OCI-LY1 (cell line): ENCODE measurements around the gene UBR3.

Source experiments
- H2AFZ ChIP-seq: fragments of 200-600 bp; sonication (generic), shearing (Covaris generic); 2 replicates; pipeline ENCODE4 v1.6.0; 2014; ENCODE audit warnings: antibody characterized with exemption, mild to moderate bottlenecking, low read length
- H3F3A ChIP-seq: fragments of 200-600 bp; sonication (generic), shearing (Covaris generic); 2 replicates; pipeline ENCODE4 v1.6.0; 2014; ENCODE audit warnings: mild to moderate bottlenecking, antibody characterized with exemption, low read length, moderate library complexity; ENCODE audit not compliant: insufficient read depth
- H3K27ac ChIP-seq: fragments of 200-600 bp; sonication (generic); 2 replicates; pipeline ENCODE4 v1.5.1; 2014; ENCODE audit warnings: low read length, mixed run types, mild to moderate bottlenecking, low read depth; ENCODE audit not compliant: poor library complexity, severe bottlenecking
- H3K27me3 ChIP-seq: fragments of 200-600 bp; sonication (generic); 2 replicates; pipeline ENCODE4 v1.6.0; 2014; ENCODE audit warnings: antibody characterized with exemption, mild to moderate bottlenecking, low read length, moderate library complexity; ENCODE audit not compliant: insufficient read depth
- H3K36me3 ChIP-seq: fragments of 200-600 bp; sonication (generic); 2 replicates; pipeline ENCODE4 v1.6.1; 2014; ENCODE audit warnings: mild to moderate bottlenecking, antibody characterized with exemption, low read length, moderate library complexity, mixed read lengths; ENCODE audit not compliant: insufficient read depth
- H3K4me1 ChIP-seq: fragments of 200-600 bp; sonication (generic); 2 replicates; pipeline ENCODE4 v1.5.1; 2014; ENCODE audit warnings: mild to moderate bottlenecking, low read length, moderate library complexity; ENCODE audit not compliant: insufficient read depth, severe bottlenecking
- H3K4me2 ChIP-seq: fragments of 200-600 bp; sonication (generic), shearing (Covaris generic); 2 replicates; pipeline ENCODE4 v1.6.1; 2014; ENCODE audit warnings: low read length
- H3K4me3 ChIP-seq: fragments of 200-600 bp; sonication (generic); 2 replicates; pipeline ENCODE4 v1.5.1; 2014; ENCODE audit warnings: low read length, low read depth, mild to moderate bottlenecking, mixed read lengths; ENCODE audit not compliant: poor library complexity, severe bottlenecking
- H3K79me2 ChIP-seq: fragments of 200-600 bp; shearing (Covaris generic); 2 replicates; pipeline ENCODE4 v1.6.1; 2016; ENCODE audit warnings: mixed run types, low read length, mixed read lengths; ENCODE audit not compliant: insufficient read depth
- H3K9ac ChIP-seq: fragments of 200-600 bp; sonication (generic), shearing (Covaris generic); 2 replicates; pipeline ENCODE4 v1.6.1; 2014; ENCODE audit warnings: mild to moderate bottlenecking, low read length, mixed read lengths
- H3K9me2 ChIP-seq: fragments of 200-600 bp; sonication (generic), shearing (Covaris generic); 2 replicates; pipeline ENCODE4 v1.6.1; 2014; ENCODE audit warnings: low read depth, mild to moderate bottlenecking, low read length, mixed read lengths
- H3K9me3 ChIP-seq: fragments of 200-600 bp; shearing (Covaris generic); 2 replicates; pipeline ENCODE4 v1.6.1; 2014; ENCODE audit warnings: low read length, mixed read lengths
- H4K20me1 ChIP-seq: fragments of 200-600 bp; sonication (generic), shearing (Covaris generic); 2 replicates; pipeline ENCODE4 v1.6.0; 2016; ENCODE audit warnings: mild to moderate bottlenecking, low read length; ENCODE audit not compliant: insufficient read depth
- EZH2 ChIP-seq: fragments of 200-600 bp; sonication (generic), shearing (Covaris generic); IDR thresholded peaks from 2 replicates; pipeline ENCODE4 v1.8.0; 2017; ENCODE audit warnings: borderline replicate concordance, mixed run types, mild to moderate bottlenecking, antibody characterized with exemption, low read length, moderate library complexity, mixed read lengths
- TF ChIP-seq, protein P1 (sequence below): fragments of 200-600 bp; sonication (generic), shearing (Covaris generic); IDR thresholded peaks from 2 replicates; pipeline ENCODE4 v1.5.1; 2017; ENCODE audit warnings: mild to moderate bottlenecking, antibody characterized with exemption, low read length, moderate library complexity, mixed read lengths

The UBR3 gene

DNA sequence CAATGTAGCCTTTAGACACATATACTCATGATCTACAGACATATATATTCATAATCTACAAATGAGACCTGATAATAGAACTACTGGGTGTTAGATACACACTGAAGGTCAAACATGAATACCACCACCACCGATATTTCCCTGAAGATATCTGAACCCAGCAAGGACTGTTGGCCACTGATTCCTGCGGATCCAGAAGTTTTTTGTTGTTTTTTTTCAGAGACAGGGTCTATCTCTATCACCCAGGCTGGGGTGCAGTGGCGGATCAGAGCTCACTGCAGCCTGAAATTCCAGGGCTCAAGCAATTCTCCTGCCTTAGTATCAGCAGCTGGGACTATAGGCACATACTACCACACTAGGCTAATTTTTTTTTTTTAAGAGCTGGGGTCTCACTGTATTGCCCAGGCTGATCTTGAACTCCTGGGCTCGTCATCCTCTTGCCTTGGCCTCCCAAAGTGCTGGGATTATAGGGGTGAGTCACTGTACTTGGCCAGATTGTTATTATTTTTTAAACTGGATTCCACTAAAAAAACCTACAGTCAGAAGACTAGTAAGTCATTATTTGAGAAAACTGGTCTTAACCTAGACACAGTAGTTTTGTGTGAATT is 4.4 kb upstream of the UBR3 start:
- Histone ChIP-seq H3K4me1 (peaks cover 38% of the 10 kb centered on the region), H3K27ac (no peak overlapping the region), H3K9ac (peak overlapping the region; percentile 11; the same call in 1 of the 2 replicates), H2AFZ (no peak overlapping the region), H3K9me3 (no peaks in the 10 kb centered on the region), H3K79me2 (peaks cover 31% of the 10 kb centered on the region), H3K27me3 (no peaks in the 10 kb centered on the region), H4K20me1 (no peaks in the 10 kb centered on the region), H3K36me3 (peaks cover 40% of the 10 kb centered on the region), H3K9me2 (no peaks in the 10 kb centered on the region), H3F3A (0 out of 2 replicates have a peak, but pooled peaks cover 2% of the 10 kb centered on the region), H3K4me2 (peak overlapping the region; percentile 97), H3K4me3 (peak overlapping the region; percentile 80)
- TF ChIP-seq EZH2, result no peak
- TF ChIP-seq, protein P1, sequence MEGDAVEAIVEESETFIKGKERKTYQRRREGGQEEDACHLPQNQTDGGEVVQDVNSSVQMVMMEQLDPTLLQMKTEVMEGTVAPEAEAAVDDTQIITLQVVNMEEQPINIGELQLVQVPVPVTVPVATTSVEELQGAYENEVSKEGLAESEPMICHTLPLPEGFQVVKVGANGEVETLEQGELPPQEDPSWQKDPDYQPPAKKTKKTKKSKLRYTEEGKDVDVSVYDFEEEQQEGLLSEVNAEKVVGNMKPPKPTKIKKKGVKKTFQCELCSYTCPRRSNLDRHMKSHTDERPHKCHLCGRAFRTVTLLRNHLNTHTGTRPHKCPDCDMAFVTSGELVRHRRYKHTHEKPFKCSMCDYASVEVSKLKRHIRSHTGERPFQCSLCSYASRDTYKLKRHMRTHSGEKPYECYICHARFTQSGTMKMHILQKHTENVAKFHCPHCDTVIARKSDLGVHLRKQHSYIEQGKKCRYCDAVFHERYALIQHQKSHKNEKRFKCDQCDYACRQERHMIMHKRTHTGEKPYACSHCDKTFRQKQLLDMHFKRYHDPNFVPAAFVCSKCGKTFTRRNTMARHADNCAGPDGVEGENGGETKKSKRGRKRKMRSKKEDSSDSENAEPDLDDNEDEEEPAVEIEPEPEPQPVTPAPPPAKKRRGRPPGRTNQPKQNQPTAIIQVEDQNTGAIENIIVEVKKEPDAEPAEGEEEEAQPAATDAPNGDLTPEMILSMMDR, result no peak

DNA sequence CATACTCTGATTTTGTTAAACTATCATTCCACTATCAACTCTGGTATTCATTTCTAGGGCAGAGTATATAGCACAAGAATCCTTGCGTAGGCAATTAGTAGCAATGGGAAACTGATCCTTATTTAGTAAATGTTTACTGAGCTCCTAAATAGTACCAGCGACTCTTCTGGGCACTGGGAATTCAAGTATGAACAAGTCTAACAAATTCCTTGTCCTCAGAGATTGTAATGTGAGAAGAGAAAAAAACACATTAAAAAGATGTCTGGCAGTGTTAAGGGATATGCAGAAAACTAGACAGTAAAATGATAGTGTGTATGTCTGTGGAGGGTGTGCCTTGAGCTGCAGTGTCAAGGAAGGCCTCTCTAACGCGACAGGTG is 3.3 kb upstream of the UBR3 start:
- Histone ChIP-seq H3K9me2 (no peaks in the 10 kb centered on the region), H3K27me3 (no peaks in the 10 kb centered on the region), H3F3A (0 out of 2 replicates have a peak, but pooled peaks cover 2% of the 10 kb centered on the region), H3K79me2 (peaks cover 39% of the 10 kb centered on the region), H3K9ac (peak overlapping the region; percentile 81), H3K27ac (no peak overlapping the region), H3K4me1 (peaks cover 44% of the 10 kb centered on the region), H2AFZ (no peak overlapping the region), H3K4me3 (peak overlapping the region; percentile 80), H3K9me3 (no peaks in the 10 kb centered on the region), H3K36me3 (peaks cover 29% of the 10 kb centered on the region), H4K20me1 (no peaks in the 10 kb centered on the region), H3K4me2 (peak overlapping the region; percentile 97)
- no peak for TF ChIP-seq EZH2
- TF ChIP-seq, protein P1, result no peak

DNA sequence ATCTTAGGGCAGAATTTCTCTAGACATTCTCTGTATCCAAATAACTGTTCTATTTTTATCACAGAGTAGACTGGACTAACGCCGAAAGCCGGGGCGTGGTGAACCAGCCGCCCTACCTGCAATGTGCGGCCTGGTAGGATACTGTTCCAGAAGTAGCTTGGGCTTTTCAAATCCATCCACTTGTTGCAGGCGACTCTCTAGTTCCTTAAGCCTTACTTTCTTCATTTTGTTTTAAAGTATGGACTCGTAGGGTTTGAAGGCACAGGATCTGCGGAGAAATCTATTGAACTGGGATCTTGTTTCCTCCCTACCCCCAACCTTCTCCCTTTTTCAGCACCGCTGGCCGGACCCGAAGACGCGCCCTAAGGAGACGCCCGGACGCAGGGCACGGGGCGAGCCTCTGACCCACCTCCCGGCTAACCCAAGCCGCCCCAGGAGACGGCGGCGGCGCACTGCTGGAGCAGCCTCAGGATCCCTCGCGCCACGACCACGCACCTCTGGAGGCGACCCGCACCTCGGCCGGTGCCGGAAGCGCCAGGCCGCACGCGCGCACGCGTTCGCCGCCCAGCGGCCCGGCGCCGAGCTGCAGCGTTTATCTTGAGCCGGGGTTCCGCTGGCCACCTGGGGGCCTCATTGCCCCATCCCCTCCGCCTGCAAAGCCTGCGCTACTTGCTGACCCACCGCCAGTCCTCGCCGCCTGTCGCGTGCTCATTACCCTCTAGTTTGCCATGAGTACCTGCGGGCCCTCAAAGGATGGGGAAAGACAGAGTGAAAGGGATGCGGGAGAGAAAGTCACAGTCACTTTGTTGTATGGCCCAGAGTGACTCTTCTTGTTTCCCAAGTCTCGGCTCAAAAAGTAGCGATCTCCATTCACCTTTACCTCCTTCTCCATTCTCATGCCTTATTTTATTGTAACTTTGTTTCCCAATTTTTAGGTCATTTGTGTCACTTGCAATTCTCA is 2.6 kb upstream of the UBR3 start, which contains the start of gene METTL5:
Gene METTL5 (minus strand): TSS at position 533 of the 961 bp plus-strand sequence. CDS start 308 bp downstream, at position 225.
- no peaks in the 10 kb centered on the region for H4K20me1 ChIP-seq
- 0 out of 2 replicates have a peak, but pooled peaks cover 2% of the 10 kb centered on the region for H3F3A ChIP-seq
- H3K4me3 ChIP-seq, result peak within 1 kb of the TSS; percentile 80
- no peak for TF ChIP-seq EZH2
- TF ChIP-seq, protein P1, result peak; percentile 99
- H3K4me1 ChIP-seq, result peaks cover 48% of the 10 kb centered on the region
- H3K9me3 ChIP-seq, result no peaks in the 10 kb centered on the region
- no peaks in the 10 kb centered on the region for H3K27me3 ChIP-seq
- peaks cover 42% of the 10 kb centered on the region for H3K79me2 ChIP-seq
- peak within 1 kb of the TSS; percentile 4; the same call in 1 of the 2 replicates for H2AFZ ChIP-seq
- H3K4me2 ChIP-seq, result peak within 1 kb of the TSS; percentile 97
- H3K27ac ChIP-seq, result peak within 1 kb of the TSS; percentile 3
- peak within 1 kb of the TSS; percentile 81 for H3K9ac ChIP-seq
- H3K36me3 ChIP-seq, result peaks cover 24% of the 10 kb centered on the region
- no peaks in the 10 kb centered on the region for H3K9me2 ChIP-seq
